Measurements from ENCODE around the gene SCRT2.

The SCRT2 gene

GRCh38 chr20:680638-681187, 5.1 kb upstream of the SCRT2 start:
- no peak for DNase-seq (ENCODE audit: low read depth)
- no peak overlapping the region for H3K4me3 ChIP-seq (ENCODE audit: low read length)
- no peak for TF ChIP-seq CTCF (conservative IDR thresholded peaks at IDR 0.05; ENCODE audit: low read length)

- DNase-seq (ENCODE audit: low read depth): no peak
- TF ChIP-seq CTCF (conservative IDR thresholded peaks at IDR 0.05; ENCODE audit: low read length): no peak
- no peak overlapping the region for H3K4me3 ChIP-seq (ENCODE audit: low read length)
Measured at GRCh38 chr20:677957-678356, 2.4 kb upstream of the SCRT2 start.

GRCh38 chr20:676967-677366, 1.4 kb upstream of the SCRT2 start:
- TF ChIP-seq CTCF (conservative IDR thresholded peaks at IDR 0.05; ENCODE audit: low read length): no peak
- no peak for DNase-seq (ENCODE audit: low read depth)
- H3K4me3 ChIP-seq (ENCODE audit: low read length): no peak overlapping the region

GRCh38 chr20:676315-676937, 824 bp upstream of the SCRT2 start:
- TF ChIP-seq CTCF (conservative IDR thresholded peaks at IDR 0.05; ENCODE audit: low read length): no peak
- no peak overlapping the region for H3K4me3 ChIP-seq (ENCODE audit: low read length)
- DNase-seq (ENCODE audit: low read depth): no peak

GRCh38 chr20:675033-675452, 559 bp downstream of the SCRT2 start:
- TF ChIP-seq CTCF (conservative IDR thresholded peaks at IDR 0.05; ENCODE audit: low read length): no peak
- DNase-seq (ENCODE audit: low read depth): no peak
- no peak overlapping the region for H3K4me3 ChIP-seq (ENCODE audit: low read length)

GRCh38 chr20:673603-674001, 2.0 kb downstream of the SCRT2 start:
- H3K4me3 ChIP-seq (ENCODE audit: low read length): no peak overlapping the region
- no peak for TF ChIP-seq CTCF (conservative IDR thresholded peaks at IDR 0.05; ENCODE audit: low read length)
- DNase-seq (ENCODE audit: low read depth): no peak

GRCh38 chr20:672963-673602, 2.5 kb downstream of the SCRT2 start:
- DNase-seq (ENCODE audit: low read depth): no peak

More at GRCh38 chr20:672963-673602, 2.5 kb downstream of the SCRT2 start:
- H3K4me3 ChIP-seq (ENCODE audit: low read length): no peak overlapping the region
- TF ChIP-seq CTCF (conservative IDR thresholded peaks at IDR 0.05; ENCODE audit: low read length): peak; percentile 21; the same call in 1 of the 2 replicates
